ENCODE results near the gene ICAM2.

GRCh38 chr17:64008830-64009229 is 11.6 kb downstream of the ICAM2 start:
- TF ChIP-seq CTCF (IDR thresholded peaks at IDR 0.05): no peak
- no peak for TF ChIP-seq POLR2AphosphoS5 (IDR thresholded peaks at IDR 0.05; ENCODE audit: insufficient read depth in 1 of 2, low read depth in 1 of 2)
- TF ChIP-seq POLR2A (IDR thresholded peaks at IDR 0.05): no peak

Data from vagina (tissue), 2 donors.